OCI-LY7 (cell line): ENCODE measurements around the gene ZBTB16. TPM values are rescaled to one million over a fixed set of nuclear protein-coding genes. Genes with fewer than 3 reads are reported as not detected.

Experiments used
- BruUV-seq: library from RNA; stranded (reverse); fragments of 400-500 nt; replicated peaks from 2 replicates; lab custom pipeline; 2021; lab: Mats Ljungman, UMichigan
- CTCF ChIA-PET: fragments of 300-600 bp; sonication (Branson Sonifier 250); formaldehyde crosslinking; loops from one replicate; lab custom pipeline; 2022; ENCODE audit warnings: antibody characterized with exemption; ENCODE audit not compliant: unreplicated experiment; lab: Charles Lee
- POLR2A ChIA-PET: fragments of 300-600 bp; sonication (Branson Sonifier 250); formaldehyde crosslinking; loops from one replicate; lab custom pipeline; 2022; ENCODE audit warnings: antibody characterized with exemption; lab: Charles Lee
- DNase-seq: peaks from one replicate; pipeline ENCODE4 v3.0.0-alpha.2; 2015; ENCODE audit warnings: low spot score
- H2AFZ ChIP-seq: fragments of 200-600 bp; sonication (generic), shearing (Covaris generic); 2 replicates; pipeline ENCODE4 v1.6.1; 2014; ENCODE audit warnings: mild to moderate bottlenecking, antibody characterized with exemption, low read length, moderate library complexity
- H3K27ac ChIP-seq: fragments of 200-600 bp; sonication (generic); 2 replicates; pipeline ENCODE4 v1.5.1; 2014; ENCODE audit warnings: mixed run types, low read depth, mild to moderate bottlenecking, moderate library complexity, low read length, inconsistent platforms; ENCODE audit not compliant: poor library complexity, severe bottlenecking
- H3K36me3 ChIP-seq: fragments of 200-600 bp; sonication (generic); 2 replicates; pipeline ENCODE4 v1.6.1; 2014; ENCODE audit warnings: mild to moderate bottlenecking, antibody characterized with exemption, low read length, moderate library complexity, mixed read lengths; ENCODE audit not compliant: insufficient read depth
- H3K4me1 ChIP-seq: fragments of 200-600 bp; sonication (generic); 2 replicates; pipeline ENCODE4 v1.5.1; 2014; ENCODE audit warnings: mild to moderate bottlenecking, low read length; ENCODE audit not compliant: insufficient read depth, poor library complexity, severe bottlenecking
- H3K4me2 ChIP-seq: fragments of 200-600 bp; sonication (generic); 2 replicates; pipeline ENCODE4 v1.6.1; 2014; ENCODE audit warnings: mild to moderate bottlenecking, low read length
- H3K4me3 ChIP-seq: fragments of 200-600 bp; sonication (generic); 2 replicates; pipeline ENCODE4 v1.5.1; 2014; ENCODE audit warnings: mild to moderate bottlenecking, low read depth, low read length; ENCODE audit not compliant: poor library complexity, severe bottlenecking
- H3K79me2 ChIP-seq: fragments of 200-600 bp; sonication (generic); 2 replicates; pipeline ENCODE4 v1.6.1; 2016; ENCODE audit warnings: low read depth, mild to moderate bottlenecking, low read length, moderate library complexity, mixed read lengths; ENCODE audit not compliant: insufficient read depth
- H3K9me2 ChIP-seq: fragments of 200-600 bp; sonication (generic); 2 replicates; pipeline ENCODE4 v1.6.1; 2016; ENCODE audit warnings: mild to moderate bottlenecking, low read length, mixed read lengths; ENCODE audit not compliant: insufficient read depth
- H3K9me3 ChIP-seq: fragments of 200-600 bp; sonication (generic); 2 replicates; pipeline ENCODE4 v1.6.1; 2014; ENCODE audit warnings: mild to moderate bottlenecking, mixed run types, low read length, mixed read lengths
- H4K20me1 ChIP-seq: fragments of 200-600 bp; sonication (generic); 2 replicates; pipeline ENCODE4 v1.6.1; 2014; ENCODE audit warnings: mild to moderate bottlenecking, antibody characterized with exemption, low read length, moderate library complexity, mixed read lengths; ENCODE audit not compliant: insufficient read depth
- CTCF ChIP-seq: fragments of 200-600 bp; sonication (generic); conservative IDR thresholded peaks from 2 replicates; pipeline ENCODE4 v1.5.1; 2014; ENCODE audit warnings: mild to moderate bottlenecking, antibody characterized with exemption, low read length, moderate library complexity, mixed read lengths
- EZH2phosphoT487 ChIP-seq: fragments of 200-600 bp; sonication (generic); IDR thresholded peaks from 2 replicates; pipeline ENCODE4 v1.6.1; 2018; ENCODE audit warnings: low read depth, borderline replicate concordance, mild to moderate bottlenecking, mixed run types, antibody characterized with exemption, low read length, moderate library complexity, mixed read lengths
- intact Hi-C: fragments of 100-400 bp; cut with micrococcal nuclease; formaldehyde crosslinking; loops from one replicate; pipeline ENCODE4 v1.10.0; 2022; ENCODE audit not compliant: unreplicated experiment
- total RNA-seq, 2 experiments: library from RNA; depleted of rRNA in 1 of 2; stranded (reverse); fragments of >200 nt in 1 of 2; shearing (Covaris generic) in 1 of 2; gene quantifications; 2 replicates each; pipeline ENCODE4 v1.2.3, GENCODE V29; 2014 to 2022

The ZBTB16 gene
- total RNA-seq, 2 experiments from 2014 or later, result not detected

GRCh38 chr11:114074546-114075343 is 15.2 kb downstream of the ZBTB16 start:
- Histone ChIP-seq H3K4me2 (no peak overlapping the region), H3K4me3 (no peak overlapping the region), H3K4me1 (peaks cover 14% of the 10 kb centered on the region), H3K9me2 (no peaks in the 10 kb centered on the region), H2AFZ (no peak overlapping the region), H3K27ac (no peak overlapping the region), H3K36me3 (no peaks in the 10 kb centered on the region), H3K9me3 (no peaks in the 10 kb centered on the region), H4K20me1 (no peaks in the 10 kb centered on the region), H3K79me2 (no peaks in the 10 kb centered on the region)
- POLR2A ChIA-PET, result no interaction called here
- CTCF ChIA-PET, result no interaction called here
- no peak for DNase-seq
- TF ChIP-seq CTCF (no peak), EZH2phosphoT487 (no peak)
- no TSS peak for BruUV-seq
- intact Hi-C loops, result no loop called here

GRCh38 chr11:114075344-114075610 is 15.8 kb downstream of the ZBTB16 start:
- intact Hi-C loops, result no loop called here
- CTCF ChIA-PET, result no interaction called here
- peaks cover 18% of the 10 kb centered on the region for H3K4me1 ChIP-seq
- no TSS peak for BruUV-seq
- no peak overlapping the region for H2AFZ ChIP-seq
- no peaks in the 10 kb centered on the region for H4K20me1 ChIP-seq
- H3K4me3 ChIP-seq, result no peak overlapping the region
- no peaks in the 10 kb centered on the region for H3K9me3 ChIP-seq
- H3K36me3 ChIP-seq, result no peaks in the 10 kb centered on the region
- TF ChIP-seq EZH2phosphoT487 (no peak), CTCF (no peak)
- no peaks in the 10 kb centered on the region for H3K79me2 ChIP-seq
- POLR2A ChIA-PET, result no interaction called here
- DNase-seq, result no peak
- no peak overlapping the region for H3K4me2 ChIP-seq
- no peak overlapping the region for H3K27ac ChIP-seq
- H3K9me2 ChIP-seq, result no peaks in the 10 kb centered on the region

GRCh38 chr11:114075891-114076441 is 16.5 kb downstream of the ZBTB16 start:
- Histone ChIP-seq H3K4me2 (no peak overlapping the region), H3K9me2 (no peaks in the 10 kb centered on the region), H3K4me1 (peaks cover 20% of the 10 kb centered on the region), H3K4me3 (no peak overlapping the region), H2AFZ (no peak overlapping the region), H4K20me1 (no peaks in the 10 kb centered on the region), H3K27ac (no peak overlapping the region), H3K79me2 (no peaks in the 10 kb centered on the region), H3K9me3 (no peaks in the 10 kb centered on the region), H3K36me3 (no peaks in the 10 kb centered on the region)
- no TSS peak for BruUV-seq
- intact Hi-C loops, result no loop called here
- ChIA-PET CTCF (no interaction called here), POLR2A (no interaction called here)
- DNase-seq, result peak; percentile 29
- TF ChIP-seq EZH2phosphoT487 (no peak), CTCF (peak; percentile 69)
